RKO (cell line): Measurements from ENCODE around the gene NDFIP1.

Source experiments
- DNase-seq: peaks from one replicate; pipeline ENCODE4 v3.0.0-alpha.2; 2016; ENCODE audit warnings: low spot score

The NDFIP1 gene

GRCh38 chr5:142091922-142092321 lies 16.7 kb upstream of the NDFIP1 start:
- DNase-seq = no peak

DNA sequence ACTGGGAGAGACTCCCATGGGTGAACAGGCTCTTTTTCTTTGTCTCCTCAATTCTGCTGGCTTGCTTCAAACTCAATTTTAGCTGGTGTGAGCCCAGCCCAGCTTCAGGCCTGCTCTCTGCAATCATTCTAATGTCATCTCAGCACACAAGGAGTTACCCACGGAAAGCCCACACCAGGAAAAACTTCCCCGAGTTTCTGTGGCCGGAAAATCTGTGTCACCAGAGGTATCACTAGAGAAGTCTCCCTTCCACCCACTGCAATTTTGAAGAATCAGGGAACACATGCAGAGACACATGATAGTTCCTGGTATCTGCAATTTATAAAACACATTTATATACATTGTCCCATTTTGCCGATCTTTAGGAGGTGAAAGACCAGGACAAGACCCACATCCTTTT lies 13.5 kb upstream of the NDFIP1 start:
- no peak for DNase-seq

DNA sequence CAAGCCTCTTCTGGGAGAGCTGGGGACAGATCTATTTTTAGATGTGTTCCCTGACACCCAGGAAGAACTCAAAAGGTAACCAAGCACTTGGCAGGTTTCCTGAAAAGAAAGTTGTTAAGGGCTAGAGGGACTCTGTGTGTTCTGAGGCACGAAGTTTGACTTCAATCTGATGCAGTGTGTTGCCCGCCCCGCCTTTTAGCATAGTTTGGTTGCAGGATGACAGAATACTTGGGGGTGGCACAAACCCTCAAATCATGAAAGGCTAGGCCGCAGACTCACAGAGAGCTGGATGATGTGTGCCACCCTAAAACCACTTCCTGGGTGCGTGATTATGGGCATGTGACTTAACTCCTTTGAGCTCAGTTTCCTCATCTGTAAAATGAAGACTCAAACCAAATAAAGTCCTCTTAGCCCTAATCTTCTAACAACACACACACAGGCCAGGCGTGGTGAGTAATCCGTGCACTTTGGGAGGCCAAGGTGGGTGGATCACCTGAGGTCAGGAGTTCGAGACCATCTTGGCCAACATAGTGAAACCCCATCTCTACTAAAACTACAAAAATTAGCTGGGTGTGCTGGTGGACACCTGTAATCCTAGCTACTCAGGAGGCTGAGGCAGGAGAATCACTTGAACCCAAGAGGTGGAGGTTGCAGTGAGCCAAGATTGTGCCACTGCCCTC lies 12.8 kb upstream of the NDFIP1 start:
- DNase-seq = no peak

DNA sequence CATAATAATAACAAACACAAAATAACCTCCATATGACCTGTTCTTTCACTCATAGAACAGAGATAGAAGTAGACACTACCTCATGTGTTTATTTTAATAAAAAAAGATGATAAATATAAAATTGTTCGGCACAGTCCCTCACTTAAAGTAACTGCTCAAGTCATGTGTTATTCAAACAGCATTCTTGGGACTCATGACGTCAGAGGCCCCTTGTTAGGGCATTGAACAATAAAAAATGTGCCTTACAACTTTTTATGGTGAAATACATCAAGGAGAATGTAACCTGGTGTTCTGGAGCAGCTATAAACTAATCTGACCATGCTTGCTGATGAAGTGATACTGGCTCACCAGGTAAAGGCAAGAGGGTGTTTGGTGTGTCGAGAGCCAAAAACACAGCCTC lies 12.2 kb upstream of the NDFIP1 start:
- DNase-seq = no peak

- no peak for DNase-seq
Measured at GRCh38 chr5:142097681-142098080, 10.9 kb upstream of the NDFIP1 start.

DNA sequence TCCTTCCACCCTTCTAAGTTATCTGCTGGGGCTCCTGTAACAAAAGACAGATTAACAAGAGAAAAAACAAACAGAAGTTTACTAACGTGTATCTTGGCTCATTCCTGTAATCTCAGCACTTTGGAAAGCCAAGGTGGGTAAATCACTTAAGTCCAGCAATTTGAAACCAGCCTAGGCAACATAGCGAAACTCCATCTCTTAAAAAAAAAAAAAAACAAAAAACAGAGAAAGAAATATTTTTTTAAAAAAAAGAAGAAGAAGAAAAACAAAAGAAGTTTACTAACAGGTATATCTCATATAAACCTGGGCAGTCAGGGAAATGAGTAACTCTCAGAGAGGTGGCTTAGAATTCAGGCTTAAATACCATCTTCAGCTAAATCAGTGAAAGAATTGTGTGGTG lies 10.3 kb upstream of the NDFIP1 start:
- no peak for DNase-seq

GRCh38 chr5:142098931-142099330 lies 9.6 kb upstream of the NDFIP1 start:
- DNase-seq = no peak

DNA sequence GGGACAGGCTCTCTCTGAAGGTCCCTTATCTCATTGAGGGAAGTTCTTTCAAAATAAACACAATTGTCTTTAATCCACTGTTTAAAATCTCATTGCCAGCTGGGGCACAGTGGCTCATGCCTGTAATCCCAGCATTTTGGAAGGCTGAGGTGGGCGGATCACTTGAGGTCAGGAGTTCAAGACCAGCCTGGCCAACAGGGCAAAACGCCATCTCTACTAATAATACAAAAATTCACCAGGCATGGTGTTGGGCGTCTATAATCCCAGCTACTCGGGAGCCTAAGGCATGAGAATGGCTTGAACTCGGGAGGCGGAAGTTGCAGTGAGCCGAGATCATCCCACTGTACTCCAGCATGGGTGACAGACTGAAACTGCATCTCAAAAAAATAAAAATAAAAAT lies 8.3 kb upstream of the NDFIP1 start:
- DNase-seq = no peak

DNA sequence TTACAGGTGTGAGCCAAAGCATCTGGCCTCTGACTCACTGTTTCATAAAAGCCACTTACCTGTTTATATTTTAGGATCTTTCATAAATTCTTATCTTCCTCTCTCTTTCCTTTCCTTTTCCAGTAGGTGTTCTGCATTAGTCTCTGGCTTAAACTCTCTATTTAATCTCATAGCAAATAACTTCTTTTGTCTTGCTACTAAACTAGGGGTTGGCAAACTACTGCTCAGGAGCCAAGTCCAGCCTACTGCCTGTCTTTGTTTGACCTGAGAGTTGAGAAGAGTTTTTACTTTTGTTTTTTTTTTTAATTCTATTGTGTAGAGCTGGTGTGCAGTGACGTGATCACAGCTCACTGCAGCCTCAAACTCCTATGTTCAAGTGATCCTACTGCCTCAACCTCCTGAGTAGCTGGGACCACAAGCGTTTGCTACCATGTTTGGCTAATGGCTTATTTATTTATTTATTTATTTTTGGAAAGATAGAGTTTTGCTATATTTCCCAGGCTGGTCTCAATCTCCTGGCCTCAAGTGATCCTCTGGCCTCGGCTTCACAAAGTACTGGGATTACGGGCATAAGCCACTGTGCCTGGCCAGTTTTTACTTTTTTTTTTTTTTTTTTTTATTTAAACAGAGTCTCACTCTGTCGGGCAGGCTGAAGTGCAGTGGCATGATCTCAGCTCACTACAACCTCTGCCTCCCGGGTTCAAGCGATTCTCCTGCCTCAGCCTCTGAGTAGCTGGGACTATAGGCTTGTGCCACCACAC lies 5.4 kb upstream of the NDFIP1 start:
- DNase-seq = no peak

DNA sequence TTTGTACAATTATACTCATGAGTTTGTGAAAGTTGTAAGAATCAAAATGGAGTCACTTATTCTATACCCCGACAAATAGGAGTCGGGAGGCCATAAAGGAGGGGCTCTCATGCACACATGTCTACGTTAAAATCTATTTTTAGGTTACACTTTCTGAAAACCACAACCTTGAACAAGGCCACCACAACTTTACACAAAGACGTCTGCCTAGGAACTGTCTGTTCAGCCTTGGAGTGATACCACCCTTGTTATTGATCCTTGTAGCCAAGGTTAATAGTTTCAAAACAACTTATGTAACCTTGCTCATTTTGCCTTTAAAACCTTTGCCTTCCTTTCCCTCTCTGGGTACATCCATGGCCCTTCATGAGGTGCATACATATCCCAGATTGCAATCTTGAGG lies 4.1 kb upstream of the NDFIP1 start:
- no peak for DNase-seq

DNA sequence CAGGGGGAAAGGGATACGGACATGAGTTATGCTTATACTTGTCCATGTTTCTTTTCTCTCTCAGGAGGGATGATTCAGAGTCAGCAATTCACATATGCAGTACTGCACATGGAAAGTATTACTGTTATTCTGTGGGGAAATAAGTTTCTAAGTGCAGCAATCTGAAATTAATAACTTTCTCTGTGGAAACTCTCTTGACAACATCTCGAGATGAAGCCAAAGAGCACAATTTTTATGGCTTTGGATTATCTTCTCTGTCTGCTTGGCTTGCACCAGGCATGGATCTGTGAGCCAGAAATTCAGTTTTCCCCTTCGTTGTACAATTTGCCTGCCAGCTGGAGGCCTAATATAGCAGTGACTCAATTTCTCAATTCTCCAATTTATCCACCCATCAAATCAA lies 2.5 kb upstream of the NDFIP1 start:
- DNase-seq = no peak

- no peak for DNase-seq
Measured at GRCh38 chr5:142107036-142107735, 1.4 kb upstream of the NDFIP1 start.

DNA sequence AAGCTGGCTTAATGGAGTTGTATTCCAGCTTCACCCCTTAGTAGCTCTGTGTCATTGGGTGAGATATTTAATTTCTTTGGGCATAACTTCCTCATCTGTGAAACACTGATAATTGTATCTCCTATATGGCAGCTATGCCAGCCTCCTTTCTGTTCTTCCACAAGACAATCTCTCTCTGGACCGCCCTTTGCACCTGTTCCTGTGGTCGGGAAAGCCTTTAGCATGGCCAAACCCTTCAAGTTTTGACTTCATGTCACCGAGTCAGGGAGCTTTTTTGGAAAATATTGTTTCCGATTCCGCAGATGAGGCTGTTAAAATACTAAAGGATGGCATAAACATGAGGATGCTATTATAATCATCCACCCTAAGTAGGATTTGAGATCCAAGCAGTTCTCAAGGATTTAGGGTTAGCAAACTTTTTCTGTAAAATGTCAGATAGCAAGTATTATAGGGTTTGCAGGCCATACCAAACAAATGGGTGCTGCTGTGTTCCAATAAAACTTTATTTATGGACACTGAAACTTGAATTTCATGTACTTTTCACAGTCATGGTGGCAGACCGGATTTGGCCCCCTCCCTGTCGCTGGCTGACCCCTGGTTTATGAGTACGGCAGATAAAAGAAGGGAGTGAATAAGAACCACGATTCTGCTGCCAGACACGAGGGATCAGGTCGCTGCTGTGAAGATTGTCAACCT lies 695 bp upstream of the NDFIP1 start:
- DNase-seq = no peak

GRCh38 chr5:142109331-142110045 lies 909 bp downstream of the NDFIP1 start:
- peak; percentile 56 for DNase-seq

DNA sequence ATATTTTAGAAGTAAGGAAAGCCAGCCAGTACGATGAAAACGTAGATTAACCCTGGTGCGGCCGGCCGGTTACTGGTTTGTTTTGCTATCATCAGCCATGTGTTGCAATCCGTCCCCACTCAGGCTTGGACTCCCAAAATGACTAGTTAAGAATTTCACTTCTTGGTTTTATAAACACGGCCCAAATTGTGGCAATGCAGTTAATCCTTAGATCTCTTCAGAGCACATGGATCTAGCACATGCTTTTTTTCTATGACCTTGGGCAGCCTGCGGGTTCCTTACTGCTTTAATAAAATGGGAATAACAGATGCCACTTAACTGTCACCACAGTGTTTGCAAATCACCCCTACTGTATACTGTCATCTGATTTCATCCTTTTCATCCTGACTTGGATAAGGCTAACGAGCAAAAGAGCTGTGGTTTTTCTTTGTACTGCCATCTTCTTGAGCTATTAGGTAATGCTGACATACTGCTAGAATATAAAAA lies 1.5 kb downstream of the NDFIP1 start:
- DNase-seq = peak; percentile 72

DNA sequence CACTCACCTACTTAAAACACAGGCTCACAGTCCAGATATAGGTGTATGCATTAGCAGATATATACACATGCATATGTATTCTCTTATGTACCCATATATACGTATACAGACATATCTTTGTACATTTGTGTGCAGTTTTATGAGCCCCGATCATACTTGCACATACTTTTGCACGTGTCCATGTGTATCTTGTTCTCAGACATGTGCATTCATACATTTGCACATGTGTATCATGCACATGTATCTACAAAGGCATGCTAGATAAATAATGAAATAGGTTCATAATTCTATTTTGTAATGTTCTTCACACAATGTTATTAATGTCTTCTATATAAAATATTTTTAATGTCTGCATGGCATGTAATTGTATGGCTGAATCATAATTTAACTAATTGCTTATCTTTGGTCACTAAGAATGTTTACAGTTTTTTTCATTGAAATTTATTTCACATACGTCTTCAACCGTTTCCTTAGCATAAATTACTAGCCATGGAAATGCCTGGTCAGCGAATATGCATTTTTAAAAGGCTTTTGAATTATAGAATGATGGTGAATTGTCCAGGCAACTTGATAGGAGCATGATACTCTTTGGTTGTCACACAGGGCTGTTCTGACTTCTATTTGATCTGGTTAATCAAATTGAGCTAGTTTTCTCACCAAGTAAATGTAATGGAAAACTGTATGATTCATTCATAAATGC lies 2.6 kb downstream of the NDFIP1 start:
- DNase-seq = no peak

DNA sequence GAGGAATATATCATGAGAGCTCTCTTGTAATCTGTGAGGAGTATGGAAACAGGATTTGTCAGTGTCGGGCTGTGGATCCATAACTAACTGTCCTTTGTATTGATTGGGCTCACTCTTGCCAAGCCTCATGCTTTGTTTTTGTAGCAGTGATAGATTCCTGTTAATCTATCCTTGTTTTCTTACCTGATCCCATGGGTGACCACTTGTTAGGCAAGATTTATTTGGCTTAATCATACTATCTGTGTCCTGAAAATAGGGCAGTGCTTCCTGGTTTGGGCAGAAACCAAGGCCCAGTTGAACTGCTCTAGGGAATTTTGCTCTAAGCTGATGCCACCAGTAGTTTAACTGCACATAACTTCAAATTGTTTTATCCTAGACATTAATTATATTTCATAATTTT lies 6.1 kb downstream of the NDFIP1 start:
- no peak for DNase-seq

DNA sequence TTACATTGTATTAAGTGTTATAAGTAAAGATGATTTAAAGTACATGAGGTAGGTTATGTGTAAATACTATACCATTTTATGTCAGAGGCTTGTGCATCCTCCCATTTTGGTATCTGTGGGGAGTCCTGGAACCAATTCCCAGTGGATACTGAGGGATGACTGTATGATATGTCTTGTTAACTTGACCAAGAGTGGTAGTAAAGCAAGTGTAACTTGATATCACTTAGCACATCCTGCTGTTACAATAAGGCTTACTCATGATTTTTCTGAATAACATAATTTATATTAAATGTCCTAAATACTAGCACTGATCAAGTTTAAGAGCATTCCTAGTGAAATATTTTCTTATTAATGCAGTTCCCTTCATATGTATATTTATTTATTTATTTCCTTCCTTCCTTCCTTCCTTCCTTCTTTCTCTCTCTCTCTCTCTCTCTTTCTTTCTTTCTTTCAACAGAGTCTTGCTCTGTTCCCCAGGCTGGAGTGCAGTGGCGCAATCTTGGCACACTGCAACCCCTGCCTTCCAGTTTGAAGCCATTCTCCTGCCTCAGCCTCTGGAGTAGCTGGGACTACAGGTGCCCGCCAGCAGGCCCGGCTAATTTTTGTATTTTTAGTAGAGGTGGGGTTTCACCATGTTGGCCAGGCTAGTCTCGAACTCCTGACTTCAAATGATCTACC lies 7.5 kb downstream of the NDFIP1 start:
- DNase-seq = peak; percentile 22

DNA sequence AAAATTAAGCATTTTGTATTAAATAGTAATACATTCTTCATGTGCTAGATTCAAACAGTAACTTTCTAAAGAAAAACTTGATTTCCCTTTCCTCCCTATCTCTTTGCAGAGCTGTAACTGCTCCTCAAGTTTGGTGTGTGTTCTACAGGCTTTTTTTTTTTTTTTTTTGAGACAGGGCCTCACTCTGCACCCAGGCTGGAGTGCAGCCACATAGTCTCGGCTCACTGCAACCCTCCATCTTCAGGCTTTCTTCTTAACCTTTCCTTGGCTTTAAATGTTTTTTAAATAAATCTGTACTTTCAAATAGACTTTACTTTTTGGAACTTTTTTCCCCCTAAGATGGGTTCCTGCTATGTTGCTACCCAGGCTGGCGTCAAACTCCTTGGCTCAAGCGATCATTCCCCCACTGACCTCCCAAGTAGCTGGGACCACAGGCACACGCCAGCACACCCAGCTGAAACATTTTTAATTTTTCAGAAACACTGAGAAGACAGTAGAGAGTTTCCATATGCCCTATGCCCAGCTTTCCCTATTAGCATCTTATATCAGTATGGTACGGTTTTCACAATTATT lies 9.1 kb downstream of the NDFIP1 start:
- no peak for DNase-seq

- no peak for DNase-seq
Measured at GRCh38 chr5:142118155-142118686, 9.6 kb downstream of the NDFIP1 start.
